Lung (tissue), 12 donors: Measurements from ENCODE around the gene MAOA. TPM values are rescaled to one million over a fixed set of nuclear protein-coding genes. Genes with fewer than 3 reads are reported as not detected.
"Not testable (repeated sequence)": the region's sequence is repeated elsewhere in the genome, so short reads cannot be mapped to it uniquely, and the experiment has no call there.

Experiments used
- ATAC-seq: fragments of 200-7000 bp; cut with Tn5 transposase; one replicate; pipeline ENCODE4 v1.9.1; 2020; ENCODE audit warnings: moderate number of reproducible peaks; ENCODE audit not compliant: insufficient read depth, low FRiP score
- DNase-seq, 3 donors: peaks; one replicate each; pipeline ENCODE4 v3.0.0-alpha.2; 2013 to 2017
- H3K27ac ChIP-seq, 2 donors: one replicate each; pipeline ENCODE4 v1.5.1; 2013; ENCODE audit warnings: mild to moderate bottlenecking in 2 of 2, moderate library complexity in 2 of 2, control low read depth in 1 of 2, inconsistent platforms in 1 of 2, low read depth in 1 of 2, low read length in 1 of 2
- H3K27me3 ChIP-seq, 3 donors: one replicate each; pipeline ENCODE4 v1.5.1; 2013; ENCODE audit warnings: low read length in 2 of 3; ENCODE audit not compliant: control insufficient read depth in 3 of 3, insufficient read depth in 3 of 3
- H3K36me3 ChIP-seq, 4 donors: one replicate each; pipeline ENCODE4 v1.5.1; 2013; ENCODE audit warnings: low read length in 4 of 4, mild to moderate bottlenecking in 1 of 4, moderate library complexity in 1 of 4; ENCODE audit not compliant: control insufficient read depth in 4 of 4, insufficient read depth in 4 of 4
- H3K4me1 ChIP-seq, 5 donors: one replicate each; pipeline ENCODE4 v1.5.1; 2013; ENCODE audit warnings: low read length in 5 of 5, mild to moderate bottlenecking in 2 of 5, moderate library complexity in 1 of 5; ENCODE audit not compliant: control insufficient read depth in 5 of 5, insufficient read depth in 5 of 5
- H3K4me3 ChIP-seq: one replicate; pipeline ENCODE4 v1.5.1; 2013; ENCODE audit warnings: mild to moderate bottlenecking, control low read depth, moderate library complexity
- H3K9ac ChIP-seq, 2 donors: one replicate each; pipeline ENCODE4 v1.5.1; 2013; ENCODE audit warnings: low read length in 2 of 2, control low read depth in 1 of 2; ENCODE audit not compliant: insufficient read depth in 1 of 2
- H3K9me3 ChIP-seq, 4 donors: one replicate each; pipeline ENCODE4 v1.5.1; 2013; ENCODE audit warnings: low read length in 3 of 4, mild to moderate bottlenecking in 1 of 4, moderate library complexity in 1 of 4; ENCODE audit not compliant: control insufficient read depth in 4 of 4, insufficient read depth in 3 of 4
- WGBS, 2 donors: extraction: QIAGEN DNeasy Blood & Tissue Kit; methylation state at CpG; one replicate each; pipeline ENCODE4 v1.1.7; 2013; 5-methylcytosine and 5-hydroxymethylcytosine counted together
- polyA plus RNA-seq, 2 donors: library from polyadenylated mRNA; stranded (reverse); fragments of 200-250 nt; gene quantifications; one replicate each; pipeline ENCODE4 v1.2.1, GENCODE V29; 2013
- total RNA-seq, 2 donors: library from RNA; depleted of rRNA in 1 of 2; stranded (reverse); fragments of >200 nt in 1 of 2; gene quantifications; one replicate each; pipeline ENCODE4 v1.2.1, GENCODE V29; 2014 to 2021
- TF ChIP-seq, protein P1 (sequence below): IDR thresholded peaks from 2 replicates; pipeline ENCODE4 v1.5.1; 2012; ENCODE audit warnings: mild to moderate bottlenecking; ENCODE audit errors: control extremely low read depth, extremely low read depth
- donor health status: control.
- donor health status: control.
- donor health status: Bipolar disorder and iron deficiency.
- donor health status: healthy.
- donor health status: DM: yes; HTN: yes; CAD: no.

The MAOA gene
- total and polyA plus RNA-seq, 4 donors = 70.0 to 187 (median 117) TPM

GRCh38 chrX:43720082-43720481 lies 64.0 kb downstream of the MAOA start:
- Histone ChIP-seq H3K4me1 (no peaks in the 10 kb centered on the region), H3K9ac (no peak overlapping the region), H3K9me3 (peaks cover 0 to 27% (median 12%) of the 10 kb centered on the region in 4 donors), H3K4me3 (no peak overlapping the region), H3K27me3 (no peaks in the 10 kb centered on the region), H3K27ac (no peak overlapping the region), H3K36me3 (peaks cover 0 to 19% (median 4%) of the 10 kb centered on the region in 4 donors)
- TF ChIP-seq, protein P1, sequence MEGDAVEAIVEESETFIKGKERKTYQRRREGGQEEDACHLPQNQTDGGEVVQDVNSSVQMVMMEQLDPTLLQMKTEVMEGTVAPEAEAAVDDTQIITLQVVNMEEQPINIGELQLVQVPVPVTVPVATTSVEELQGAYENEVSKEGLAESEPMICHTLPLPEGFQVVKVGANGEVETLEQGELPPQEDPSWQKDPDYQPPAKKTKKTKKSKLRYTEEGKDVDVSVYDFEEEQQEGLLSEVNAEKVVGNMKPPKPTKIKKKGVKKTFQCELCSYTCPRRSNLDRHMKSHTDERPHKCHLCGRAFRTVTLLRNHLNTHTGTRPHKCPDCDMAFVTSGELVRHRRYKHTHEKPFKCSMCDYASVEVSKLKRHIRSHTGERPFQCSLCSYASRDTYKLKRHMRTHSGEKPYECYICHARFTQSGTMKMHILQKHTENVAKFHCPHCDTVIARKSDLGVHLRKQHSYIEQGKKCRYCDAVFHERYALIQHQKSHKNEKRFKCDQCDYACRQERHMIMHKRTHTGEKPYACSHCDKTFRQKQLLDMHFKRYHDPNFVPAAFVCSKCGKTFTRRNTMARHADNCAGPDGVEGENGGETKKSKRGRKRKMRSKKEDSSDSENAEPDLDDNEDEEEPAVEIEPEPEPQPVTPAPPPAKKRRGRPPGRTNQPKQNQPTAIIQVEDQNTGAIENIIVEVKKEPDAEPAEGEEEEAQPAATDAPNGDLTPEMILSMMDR = no peak
- DNase-seq = no peak
- ATAC-seq = no peak
- WGBS, 2 donors = 67 to 78% methylated on average over 3 of the region's 3 CpGs

DNA sequence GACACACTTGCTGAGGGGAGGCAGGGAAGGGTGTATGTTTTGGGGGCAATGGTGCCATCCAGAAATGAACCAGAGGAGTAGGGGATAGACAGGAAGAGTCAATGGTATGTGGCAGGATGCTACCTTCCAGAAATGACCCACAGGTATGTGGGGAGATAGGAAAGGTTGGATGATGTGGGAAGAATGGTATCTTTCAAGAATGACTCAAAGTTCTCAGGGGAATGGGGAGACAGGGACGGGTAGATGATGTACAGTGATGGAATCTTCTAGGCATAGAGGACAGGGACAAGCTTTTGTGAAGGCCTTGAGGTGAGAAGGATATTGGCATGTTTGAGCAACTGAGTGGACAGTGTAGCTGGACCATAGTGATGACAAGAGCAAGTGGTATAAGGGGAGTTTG lies 64.9 kb downstream of the MAOA start:
- H3K4me1 ChIP-seq = no peaks in the 10 kb centered on the region
- H3K27me3 ChIP-seq = no peaks in the 10 kb centered on the region
- 60 to 77% methylated on average over 1 of the region's 1 CpG for WGBS, 2 donors
- no peak overlapping the region for H3K27ac ChIP-seq
- no peak overlapping the region for H3K4me3 ChIP-seq
- ATAC-seq = no peak
- peaks cover 0 to 22% (median 10%) of the 10 kb centered on the region in 4 donors for H3K9me3 ChIP-seq
- TF ChIP-seq, protein P1 = no peak
- peaks cover 0 to 19% (median 4%) of the 10 kb centered on the region in 4 donors for H3K36me3 ChIP-seq
- no peak overlapping the region for H3K9ac ChIP-seq
- no peak for DNase-seq

DNA sequence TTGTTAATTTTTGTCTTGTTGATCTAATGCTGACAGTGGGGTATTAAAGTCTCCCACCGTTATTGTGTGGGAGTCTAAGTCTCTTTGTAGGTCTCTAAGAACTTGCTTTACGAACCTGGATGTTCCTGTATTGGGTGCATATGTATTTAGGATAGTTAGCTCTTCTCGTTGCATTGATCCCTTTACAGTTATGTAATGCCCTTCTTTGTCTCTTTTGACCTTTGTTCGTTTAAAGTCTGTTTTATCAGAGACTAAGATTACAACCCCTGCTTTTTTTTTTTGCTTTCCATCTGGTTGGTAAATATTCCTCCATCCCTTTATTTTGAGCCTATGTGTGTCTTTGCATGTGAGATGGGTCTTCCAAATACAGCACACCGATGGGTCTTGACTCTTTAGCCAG lies 69.1 kb downstream of the MAOA start:
- DNase-seq, H3K36me3 ChIP-seq, H3K27me3 ChIP-seq: not testable (repeated sequence)

DNA sequence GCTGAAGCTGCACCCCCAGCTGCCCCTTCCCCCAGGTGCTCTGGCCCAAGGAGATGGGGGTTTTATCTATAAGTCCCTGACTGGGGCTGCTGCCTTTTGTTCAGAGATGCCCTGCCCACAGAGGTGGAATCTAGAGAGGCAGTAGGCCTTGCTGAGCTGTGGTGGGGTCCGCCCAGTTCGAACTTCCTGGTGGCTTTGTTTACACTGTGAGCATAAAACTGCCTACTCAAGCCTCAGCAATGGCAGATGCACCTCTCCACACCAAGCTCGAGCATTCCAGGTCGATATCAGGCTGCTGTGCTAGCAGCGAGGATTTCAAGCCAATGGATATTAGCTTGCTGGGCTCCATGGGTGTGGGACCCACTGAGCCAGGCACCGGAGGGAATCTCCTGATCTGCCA lies 71.2 kb downstream of the MAOA start:
- H3K4me3 ChIP-seq, H3K36me3 ChIP-seq, DNase-seq, H3K9me3 ChIP-seq, ATAC-seq, H3K9ac ChIP-seq, H3K27me3 ChIP-seq, H3K4me1 ChIP-seq, H3K27ac ChIP-seq: not testable (repeated sequence)
- WGBS, 2 donors = 74 to 76% methylated on average over 6 of the region's 6 CpGs

More for the DNA sequence above, 69.1 kb downstream of the MAOA start:
- ATAC-seq, H3K27ac ChIP-seq, H3K9ac ChIP-seq, H3K4me1 ChIP-seq, H3K4me3 ChIP-seq: not testable (repeated sequence)
- WGBS, 2 donors = 76 to 88% methylated on average over 5 of the region's 5 CpGs
- H3K9me3 ChIP-seq = peaks cover 0 to 14% (median 4%) of the 10 kb centered on the region in 4 donors
